ENCODE measurements around the gene CACNA1E. TPM values are rescaled to one million over a fixed set of nuclear protein-coding genes. Genes with fewer than 3 reads are reported as not detected.

CACNA1E gene
- total RNA-seq, 3 donors from 2014 or later (not counting 1 experiment from before 2014, with no cell fraction given): 0.40 TPM; not detected in 2

GRCh38 chr1:181604482-181605249, 121.3 kb downstream of the CACNA1E start:
- H3K4me1 ChIP-seq (ENCODE audit: control insufficient read depth, insufficient read depth, low read length): no peaks in the 10 kb centered on the region
- Mint-ChIP-seq H3K4me1 (no peaks in the 10 kb centered on the region), H3K27ac (no peak overlapping the region), H3K36me3 (no peaks in the 10 kb centered on the region), H3K4me3 (no peak overlapping the region), H3K9me3 (peaks cover 0 to 16% of the 10 kb centered on the region in 2 donors), H3K27me3 (ENCODE audit: low read depth in 2 of 2) (no peaks in the 10 kb centered on the region)
- ATAC-seq (no peak), DNase-seq (no peak)
- no peaks in the 10 kb centered on the region for H3K36me3 ChIP-seq (ENCODE audit: control insufficient read depth, insufficient read depth, low read length)
- no peak overlapping the region for H3K27ac ChIP-seq (ENCODE audit: low read length)
- TF ChIP-seq CTCF (IDR thresholded peaks at IDR 0.05): no peak
- H3K4me3 ChIP-seq (ENCODE audit: low read length): no peak overlapping the region
- 80% methylated on average over 7 of the region's 7 CpGs for WGBS (ENCODE audit: insufficient coverage)
- no peaks in the 10 kb centered on the region for H3K9me3 ChIP-seq (ENCODE audit: control insufficient read depth, insufficient read depth, low read length)
- H3K27me3 ChIP-seq (ENCODE audit: control insufficient read depth, insufficient read depth, low read length): no peaks in the 10 kb centered on the region
- intact Hi-C loops (cut with micrococcal nuclease): no loop called here

- no peak overlapping the region for H3K4me3 ChIP-seq (ENCODE audit: low read length)
- H3K9me3 ChIP-seq (ENCODE audit: control insufficient read depth, insufficient read depth, low read length): no peaks in the 10 kb centered on the region
- intact Hi-C loops (cut with micrococcal nuclease): no loop called here
- WGBS (ENCODE audit: insufficient coverage): 90% methylated on average over 3 of the region's 3 CpGs
- H3K27me3 ChIP-seq (ENCODE audit: control insufficient read depth, insufficient read depth, low read length): no peaks in the 10 kb centered on the region
- no peak overlapping the region for H3K27ac ChIP-seq (ENCODE audit: low read length)
- H3K4me1 ChIP-seq (ENCODE audit: control insufficient read depth, insufficient read depth, low read length): no peaks in the 10 kb centered on the region
- DNase-seq (no peak), ATAC-seq (no peak)
- TF ChIP-seq CTCF (IDR thresholded peaks at IDR 0.05): no peak
- H3K36me3 ChIP-seq (ENCODE audit: control insufficient read depth, insufficient read depth, low read length): no peaks in the 10 kb centered on the region
- Mint-ChIP-seq H3K9me3 (peaks cover 0 to 14% of the 10 kb centered on the region in 2 donors), H3K27me3 (ENCODE audit: low read depth in 2 of 2) (no peaks in the 10 kb centered on the region), H3K36me3 (no peaks in the 10 kb centered on the region), H3K4me3 (no peak overlapping the region), H3K27ac (no peak overlapping the region), H3K4me1 (no peaks in the 10 kb centered on the region)
Measured at GRCh38 chr1:181607524-181607923, 124.2 kb downstream of the CACNA1E start.

GRCh38 chr1:181608386-181608785, 125.1 kb downstream of the CACNA1E start:
- Mint-ChIP-seq H3K27me3 (ENCODE audit: low read depth in 2 of 2) (no peaks in the 10 kb centered on the region), H3K4me1 (no peaks in the 10 kb centered on the region), H3K27ac (no peak overlapping the region), H3K9me3 (peaks cover 0 to 14% of the 10 kb centered on the region in 2 donors), H3K4me3 (no peak overlapping the region), H3K36me3 (no peaks in the 10 kb centered on the region)
- intact Hi-C loops (cut with micrococcal nuclease): no loop called here
- WGBS (ENCODE audit: insufficient coverage): 84% methylated on average over 4 of the region's 4 CpGs
- Histone ChIP-seq H3K27me3 (ENCODE audit: control insufficient read depth, insufficient read depth, low read length) (no peaks in the 10 kb centered on the region), H3K4me1 (ENCODE audit: control insufficient read depth, insufficient read depth, low read length) (no peaks in the 10 kb centered on the region), H3K36me3 (ENCODE audit: control insufficient read depth, insufficient read depth, low read length) (no peaks in the 10 kb centered on the region), H3K27ac (ENCODE audit: low read length) (no peak overlapping the region), H3K4me3 (ENCODE audit: low read length) (no peak overlapping the region), H3K9me3 (ENCODE audit: control insufficient read depth, insufficient read depth, low read length) (no peaks in the 10 kb centered on the region)
- ATAC-seq (no peak), DNase-seq (no peak)
- no peak for TF ChIP-seq CTCF (IDR thresholded peaks at IDR 0.05)

- ATAC-seq (no peak), DNase-seq (no peak)
- intact Hi-C loops (cut with micrococcal nuclease): no loop called here
- no peak overlapping the region for H3K4me3 Mint-ChIP-seq
- no peak overlapping the region for H3K27ac ChIP-seq (ENCODE audit: low read length)
- no peak for TF ChIP-seq CTCF (IDR thresholded peaks at IDR 0.05)
- no peak overlapping the region for H3K4me3 ChIP-seq (ENCODE audit: low read length)
- peaks cover 0 to 14% of the 10 kb centered on the region in 2 donors for H3K9me3 Mint-ChIP-seq
- no peaks in the 10 kb centered on the region for H3K36me3 Mint-ChIP-seq
- no peaks in the 10 kb centered on the region for H3K36me3 ChIP-seq (ENCODE audit: control insufficient read depth, insufficient read depth, low read length)
- 52% methylated on average over 4 of the region's 4 CpGs for WGBS (ENCODE audit: insufficient coverage)
- no peaks in the 10 kb centered on the region for H3K4me1 ChIP-seq (ENCODE audit: control insufficient read depth, insufficient read depth, low read length)
- H3K27ac Mint-ChIP-seq: no peak overlapping the region
- no peaks in the 10 kb centered on the region for H3K4me1 Mint-ChIP-seq
- no peaks in the 10 kb centered on the region for H3K27me3 ChIP-seq (ENCODE audit: control insufficient read depth, insufficient read depth, low read length)
- no peaks in the 10 kb centered on the region for H3K27me3 Mint-ChIP-seq (ENCODE audit: low read depth in 2 of 2)
- H3K9me3 ChIP-seq (ENCODE audit: control insufficient read depth, insufficient read depth, low read length): no peaks in the 10 kb centered on the region
Measured at GRCh38 chr1:181608948-181609347, 125.6 kb downstream of the CACNA1E start.

Measured in natural killer cell (primary cell).